ENCODE measurements around the gene ELL.

- no peak for TF ChIP-seq ZNF12 (CRISPR knock-in tag; IDR thresholded peaks at IDR 0.05)
- TF ChIP-seq REST (IDR thresholded peaks at IDR 0.05; ENCODE audit: borderline replicate concordance) = no peak
- TF ChIP-seq REST (CRISPR knock-in tag; IDR thresholded peaks at IDR 0.05; ENCODE audit: low read depth) = no peak
- no peak for TF ChIP-seq POU5F1 (IDR thresholded peaks at IDR 0.05; ENCODE audit: borderline replicate concordance, low read depth, low read length, partially characterized antibody)
- TF ChIP-seq HES1 (IDR thresholded peaks at IDR 0.05; ENCODE audit: low read depth) = no peak
- no peak for TF ChIP-seq YBX1 (IDR thresholded peaks at IDR 0.05)
- no peak for TF ChIP-seq CTCF (IDR thresholded peaks at IDR 0.05 in 2 of 3, conservative IDR thresholded peaks at IDR 0.05 in 1 of 3; ENCODE audit: insufficient read depth in 2 of 3, low read depth in 1 of 3, low read length in 3 of 3)
- TF ChIP-seq ZBTB33 (CRISPR knock-in tag; IDR thresholded peaks at IDR 0.05) = no peak
- no peak for TF ChIP-seq RFX5 (IDR thresholded peaks at IDR 0.05; ENCODE audit: low read depth, low read length)
- TF ChIP-seq HIVEP1 (CRISPR knock-in tag; IDR thresholded peaks at IDR 0.05) = no peak
- no peak for TF ChIP-seq GABPB1 (CRISPR knock-in tag; IDR thresholded peaks at IDR 0.05)
- TF ChIP-seq MAFK (IDR thresholded peaks at IDR 0.05; ENCODE audit: low read length) = no peak
Observed at GRCh38 chr19:18445262-18445948, 76.5 kb downstream of the ELL start.
